NCI-H1417 (cell line): ENCODE measurements around the gene FARS2.

Experiments used
- DNase-seq, 3 experiments: peaks; one replicate each; lab custom pipeline; 2025; lab: John Stamatoyannopoulos, UW

FARS2 gene

GRCh38 chr6:5249451-5250122 lies 11.7 kb upstream of the FARS2 start:
- no peak for DNase-seq

GRCh38 chr6:5250451-5250850 lies 10.9 kb upstream of the FARS2 start:
- no peak for DNase-seq

- no peak for DNase-seq
Observed at GRCh38 chr6:5250911-5251310, 10.4 kb upstream of the FARS2 start.

- no peak for DNase-seq
Observed at GRCh38 chr6:5256952-5257351, 4.4 kb upstream of the FARS2 start.

GRCh38 chr6:5257400-5257799 lies 3.9 kb upstream of the FARS2 start:
- no peak for DNase-seq

- no peak for DNase-seq
Observed at GRCh38 chr6:5259428-5259827, 1.9 kb upstream of the FARS2 start.

- DNase-seq, result peak; percentile 60 to 80 (median 68)
Observed at GRCh38 chr6:5260111-5260620, 1.1 kb upstream of the FARS2 start.

- peak in 1 of 3 experiments; percentile 21 for DNase-seq
Observed at GRCh38 chr6:5261545-5262109, 314 bp downstream of the FARS2 start.

- DNase-seq, result no peak
Observed at GRCh38 chr6:5266423-5266822, 5.1 kb downstream of the FARS2 start.

GRCh38 chr6:5270093-5270680 lies 8.9 kb downstream of the FARS2 start:
- no peak for DNase-seq

GRCh38 chr6:5271926-5272325 lies 10.6 kb downstream of the FARS2 start:
- DNase-seq, result no peak

GRCh38 chr6:5274231-5274630 lies 12.9 kb downstream of the FARS2 start:
- DNase-seq, result no peak

GRCh38 chr6:5275497-5275896 lies 14.2 kb downstream of the FARS2 start:
- no peak for DNase-seq

- no peak for DNase-seq
Observed at GRCh38 chr6:5276581-5276980, 15.3 kb downstream of the FARS2 start.

- no peak for DNase-seq
Observed at GRCh38 chr6:5277589-5277988, 16.3 kb downstream of the FARS2 start.

GRCh38 chr6:5278047-5278446 lies 16.7 kb downstream of the FARS2 start:
- DNase-seq, result no peak

- DNase-seq, result no peak
Observed at GRCh38 chr6:5278565-5279120, 17.3 kb downstream of the FARS2 start.

GRCh38 chr6:5279891-5280338 lies 18.6 kb downstream of the FARS2 start:
- no peak for DNase-seq

GRCh38 chr6:5280920-5281319 lies 19.6 kb downstream of the FARS2 start:
- no peak for DNase-seq

- no peak for DNase-seq
Observed at GRCh38 chr6:5282191-5282623, 20.9 kb downstream of the FARS2 start.

- DNase-seq, result no peak
Observed at GRCh38 chr6:5285081-5285480, 23.8 kb downstream of the FARS2 start.

- DNase-seq, result no peak
Observed at GRCh38 chr6:5285526-5285925, 24.2 kb downstream of the FARS2 start.

- no peak for DNase-seq
Observed at GRCh38 chr6:5286780-5287179, 25.5 kb downstream of the FARS2 start.
